GM08714 (cell line): ENCODE measurements around the gene STARD10.
A peak's percentile ranks its signal among the peaks of the same experiment; 100 is the strongest.

Source experiments
- H3K4me3 ChIP-seq: fragments of 200-500 bp; sonication (Bioruptor generic); 2 replicates; pipeline ENCODE4 v1.5.1; 2014; ENCODE audit warnings: mild to moderate bottlenecking, low read length, inconsistent platforms
- ZNF274 ChIP-seq: IDR thresholded peaks from 2 replicates; pipeline ENCODE4 v1.6.1; 2012; ENCODE audit warnings: mild to moderate bottlenecking, low read depth, low read length

The STARD10 gene

DNA sequence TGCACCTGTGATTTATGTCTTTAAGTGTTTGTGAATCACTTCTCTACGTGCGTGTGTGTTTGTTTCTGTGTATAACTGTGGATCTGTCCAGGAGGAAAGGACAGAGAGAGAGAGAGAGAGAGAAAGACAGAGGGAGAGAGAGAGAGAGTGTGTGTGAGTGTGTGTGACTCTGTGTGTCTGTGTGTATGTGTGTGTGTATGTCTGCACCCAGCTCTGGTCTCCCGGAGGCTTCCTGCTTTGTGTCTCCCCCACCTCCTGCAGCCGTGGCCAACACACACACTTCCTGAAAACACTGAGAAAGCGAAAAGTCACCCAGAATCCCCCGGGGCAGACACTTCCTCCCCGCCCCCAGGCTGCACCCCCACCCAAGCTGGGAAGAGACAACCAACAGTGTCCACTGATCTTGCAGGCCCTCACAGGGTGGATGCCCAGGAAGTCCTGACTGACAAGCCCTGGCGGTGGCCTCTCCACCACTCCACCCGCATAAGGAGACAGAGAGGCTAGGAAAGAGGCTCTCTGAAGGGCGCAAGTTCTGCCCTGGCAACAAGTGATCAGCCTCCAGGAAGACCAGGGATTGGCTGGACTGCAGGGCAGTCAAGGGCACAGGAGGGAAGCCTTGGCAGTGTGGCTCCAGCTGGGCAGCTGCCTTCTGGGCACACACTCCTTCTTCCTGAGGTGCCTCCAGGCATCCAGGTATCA lies 71.6 kb downstream of the STARD10 start:
- peak overlapping the region; percentile 71 for H3K4me3 ChIP-seq
- TF ChIP-seq ZNF274, result no peak

DNA sequence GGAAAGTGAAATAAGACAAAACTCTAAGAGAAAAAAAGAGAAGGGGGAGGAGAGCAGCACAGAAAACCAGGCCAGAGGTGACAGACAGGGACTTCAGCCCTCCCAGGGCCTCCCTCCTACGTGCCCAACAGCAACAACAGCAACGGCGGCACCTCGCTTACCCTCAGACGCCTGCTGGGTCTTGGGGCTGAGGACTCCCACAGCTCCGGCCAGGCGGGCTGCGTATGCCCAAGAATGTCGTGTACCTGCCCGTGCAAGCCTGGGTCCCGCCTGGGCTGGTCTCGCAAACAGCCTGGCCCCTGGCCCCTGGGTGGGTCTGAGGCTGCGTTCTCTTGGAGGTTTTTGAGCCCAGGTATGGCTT lies 72.2 kb downstream of the STARD10 start:
- peak overlapping the region; percentile 71 for H3K4me3 ChIP-seq
- TF ChIP-seq ZNF274, result no peak

DNA sequence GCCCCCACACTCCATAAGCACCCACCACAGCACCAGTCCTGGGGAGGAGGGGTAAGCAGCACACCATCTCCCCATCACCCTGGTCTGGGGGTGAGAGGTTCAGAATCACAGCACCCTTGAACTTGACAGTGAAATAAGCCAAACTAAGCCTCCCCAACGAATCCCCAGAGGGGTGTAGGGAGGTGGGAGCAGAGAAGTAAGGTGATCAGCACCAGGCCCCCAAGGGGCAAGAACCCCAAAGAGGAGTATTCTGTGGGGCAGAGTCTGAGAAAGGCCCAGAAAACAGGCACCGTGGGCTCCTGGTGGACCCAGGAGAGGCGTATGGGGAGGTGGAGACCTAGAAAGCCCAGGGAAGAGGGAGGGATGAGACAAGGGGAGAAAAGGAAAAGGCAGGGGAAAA lies 72.6 kb downstream of the STARD10 start:
- TF ChIP-seq ZNF274, result no peak
- peak overlapping the region; percentile 71 for H3K4me3 ChIP-seq

DNA sequence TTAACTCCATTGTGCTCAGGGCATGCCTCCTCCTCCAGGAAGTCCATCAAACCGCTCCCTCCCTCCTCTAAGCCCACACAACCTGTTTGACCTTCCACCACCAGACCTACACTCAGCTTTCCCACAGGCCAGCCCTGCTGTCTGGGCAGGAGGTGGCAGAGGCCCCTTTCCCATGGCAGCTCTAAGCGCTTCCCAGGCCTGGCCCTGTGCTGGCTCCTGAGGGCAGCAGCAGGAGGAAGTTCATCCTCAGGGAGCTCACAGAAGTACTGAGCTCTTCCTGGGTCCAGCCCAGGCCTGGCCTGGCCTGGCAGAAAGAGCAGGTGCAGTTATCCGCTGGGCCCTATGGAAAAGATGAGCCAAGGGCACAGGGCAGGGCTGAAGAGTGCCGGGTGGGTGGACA lies 73.1 kb downstream of the STARD10 start:
- no peak for TF ChIP-seq ZNF274
- peak overlapping the region; percentile 71; the same call in 1 of the 2 replicates for H3K4me3 ChIP-seq

DNA sequence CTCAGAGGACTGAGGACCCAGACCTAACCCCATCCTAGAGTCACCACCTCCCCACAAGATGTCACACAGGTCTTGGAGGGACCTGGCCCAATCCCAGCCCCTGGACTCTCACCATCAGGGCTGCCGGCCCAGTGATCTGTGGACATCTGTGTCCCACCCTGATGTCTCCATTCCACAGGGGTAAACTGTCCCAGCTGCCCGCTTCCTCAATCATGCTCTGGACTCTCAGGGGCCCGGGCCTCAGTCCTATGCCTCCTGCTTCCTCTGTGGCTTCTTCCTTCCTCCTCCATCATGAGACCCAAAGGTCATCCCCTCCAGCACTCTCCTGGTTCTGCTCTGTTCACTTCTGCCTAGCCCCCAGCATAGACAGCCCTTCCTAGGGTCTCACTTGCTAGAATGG lies 73.8 kb downstream of the STARD10 start:
- no peak for TF ChIP-seq ZNF274
- H3K4me3 ChIP-seq, result peak overlapping the region; percentile 71; the same call in 1 of the 2 replicates

DNA sequence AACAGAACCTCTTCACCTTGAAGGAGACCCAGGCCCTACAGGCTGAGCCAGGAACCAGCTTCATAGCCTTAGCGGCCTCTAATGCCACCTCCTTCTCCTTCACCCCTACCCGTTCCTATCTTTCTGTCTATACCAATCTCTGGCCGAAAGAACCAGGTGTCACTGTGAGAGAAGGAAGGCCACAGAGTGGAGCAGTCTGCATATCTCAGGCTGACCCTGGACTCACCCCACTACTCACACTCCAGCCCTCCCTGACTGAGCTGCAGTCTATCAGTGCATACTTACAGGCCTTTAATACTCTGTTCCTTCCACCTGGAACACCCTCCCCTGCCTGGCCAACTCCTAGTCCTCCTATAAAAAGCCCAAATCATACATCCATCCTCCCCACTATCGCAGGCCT lies 74.3 kb downstream of the STARD10 start:
- peak overlapping the region; percentile 71; the same call in 1 of the 2 replicates for H3K4me3 ChIP-seq
- no peak for TF ChIP-seq ZNF274

DNA sequence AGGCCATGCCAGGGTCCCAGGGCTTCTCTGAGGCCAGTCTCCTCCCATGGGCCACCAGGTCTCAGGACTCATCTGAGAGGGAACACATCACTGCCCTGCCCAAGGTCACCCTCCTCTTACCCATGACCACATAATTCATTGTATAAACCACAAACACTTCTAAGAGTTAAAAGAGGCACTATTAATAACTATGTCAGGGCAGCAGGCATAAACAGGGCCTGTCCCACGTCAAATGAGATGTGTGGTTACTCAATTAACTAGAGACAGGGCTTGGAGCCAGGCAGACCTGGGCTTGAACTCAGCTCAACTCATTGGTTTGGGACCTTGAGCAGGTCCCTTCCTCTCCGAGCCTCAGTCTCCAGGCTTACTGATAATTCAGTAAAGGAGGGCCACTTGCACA lies 74.7 kb downstream of the STARD10 start:
- TF ChIP-seq ZNF274, result no peak
- H3K4me3 ChIP-seq, result no peak overlapping the region; the same call in 1 of the 2 replicates

DNA sequence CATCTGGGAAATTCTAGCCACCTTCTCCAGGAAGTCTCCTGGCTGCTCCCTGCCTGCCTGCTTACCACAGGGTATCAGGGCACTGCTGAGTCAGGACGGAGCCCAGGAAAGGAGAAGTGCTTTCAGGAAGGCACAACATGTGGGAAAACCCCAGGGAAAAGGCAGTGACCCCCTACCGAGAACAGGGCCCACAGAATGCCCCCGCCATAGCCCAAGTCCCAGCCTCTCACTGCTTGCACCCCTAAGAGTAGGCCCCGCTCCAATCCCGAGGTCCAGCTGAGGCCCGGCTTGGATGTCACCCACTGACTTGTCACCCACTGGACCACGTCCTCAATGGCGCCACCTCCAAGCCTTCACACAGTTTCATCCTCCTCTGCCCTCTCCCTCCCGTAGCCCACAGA lies 75.7 kb downstream of the STARD10 start:
- TF ChIP-seq ZNF274, result no peak
- H3K4me3 ChIP-seq, result no peak overlapping the region

DNA sequence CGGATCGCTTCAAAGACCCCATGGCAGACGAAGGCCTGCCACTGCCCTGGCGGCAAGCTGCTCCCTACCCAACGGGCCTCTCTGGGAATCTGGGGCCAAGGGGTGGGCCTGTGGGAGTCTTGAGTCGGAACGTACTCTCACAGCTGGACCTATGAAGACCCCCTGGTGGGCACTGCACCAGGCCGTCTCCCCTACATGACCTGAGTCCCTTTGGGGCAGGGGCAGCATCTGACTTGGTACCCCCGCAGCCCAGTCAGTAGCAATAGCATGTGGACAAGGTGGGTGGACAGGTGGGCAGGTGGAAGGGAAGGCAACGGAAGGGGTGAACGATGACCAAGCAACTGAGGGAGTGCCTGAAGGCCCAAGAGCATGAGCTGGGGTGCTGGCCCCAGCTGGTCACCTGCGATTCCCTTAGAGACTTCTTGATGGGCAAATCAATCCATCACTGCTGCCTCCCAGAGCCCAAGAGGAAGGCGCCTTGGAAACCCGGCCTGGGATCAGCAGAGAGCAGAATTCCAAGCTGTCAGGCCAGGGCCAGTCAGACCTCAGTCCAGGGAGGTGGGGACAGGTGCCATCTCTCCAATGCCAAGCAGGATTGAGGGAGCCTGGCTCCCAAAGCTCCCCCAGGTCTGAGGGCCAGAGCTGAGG lies 76.9 kb downstream of the STARD10 start:
- no peak for TF ChIP-seq ZNF274
- no peak overlapping the region for H3K4me3 ChIP-seq

DNA sequence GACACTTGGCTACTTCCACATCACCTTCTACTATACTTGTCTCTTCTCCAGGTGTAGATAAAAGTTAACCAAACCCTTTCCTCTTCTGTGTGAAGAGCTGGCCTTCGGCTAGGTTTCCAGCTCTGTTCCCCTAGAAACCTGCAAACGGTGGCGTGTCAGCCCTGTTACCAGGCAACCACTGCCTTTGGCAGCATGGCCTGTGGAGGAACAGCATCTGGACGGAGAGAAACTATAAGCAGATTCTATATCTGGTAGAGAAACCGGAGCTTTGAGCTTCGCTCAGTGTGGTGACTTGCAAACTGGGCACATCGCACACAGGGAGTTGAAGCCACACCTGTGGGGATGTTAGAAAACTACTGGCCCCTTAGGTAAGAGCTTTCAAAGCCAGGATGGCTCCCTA lies 77.6 kb downstream of the STARD10 start:
- no peak overlapping the region for H3K4me3 ChIP-seq
- TF ChIP-seq ZNF274, result no peak

DNA sequence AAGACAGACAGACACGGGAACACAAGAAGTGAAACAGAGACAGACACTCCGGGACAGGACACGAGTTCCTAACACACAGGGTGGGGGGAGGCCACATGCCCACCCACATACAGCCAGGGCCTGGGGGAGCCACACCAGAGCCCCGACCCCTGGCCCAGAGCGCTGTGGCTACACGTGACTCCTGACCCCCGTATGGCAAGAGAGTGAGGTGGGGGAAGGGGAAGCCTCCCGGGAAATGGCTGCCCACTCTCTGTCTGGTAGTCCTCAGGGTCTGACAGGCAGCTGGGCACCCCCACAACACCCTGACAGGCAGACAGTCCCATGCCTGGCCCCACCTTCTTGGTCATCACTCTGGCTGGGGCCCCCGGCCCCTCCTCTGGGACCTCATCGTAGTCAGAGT lies 81.0 kb downstream of the STARD10 start:
- H3K4me3 ChIP-seq, result no peak overlapping the region
- no peak for TF ChIP-seq ZNF274

DNA sequence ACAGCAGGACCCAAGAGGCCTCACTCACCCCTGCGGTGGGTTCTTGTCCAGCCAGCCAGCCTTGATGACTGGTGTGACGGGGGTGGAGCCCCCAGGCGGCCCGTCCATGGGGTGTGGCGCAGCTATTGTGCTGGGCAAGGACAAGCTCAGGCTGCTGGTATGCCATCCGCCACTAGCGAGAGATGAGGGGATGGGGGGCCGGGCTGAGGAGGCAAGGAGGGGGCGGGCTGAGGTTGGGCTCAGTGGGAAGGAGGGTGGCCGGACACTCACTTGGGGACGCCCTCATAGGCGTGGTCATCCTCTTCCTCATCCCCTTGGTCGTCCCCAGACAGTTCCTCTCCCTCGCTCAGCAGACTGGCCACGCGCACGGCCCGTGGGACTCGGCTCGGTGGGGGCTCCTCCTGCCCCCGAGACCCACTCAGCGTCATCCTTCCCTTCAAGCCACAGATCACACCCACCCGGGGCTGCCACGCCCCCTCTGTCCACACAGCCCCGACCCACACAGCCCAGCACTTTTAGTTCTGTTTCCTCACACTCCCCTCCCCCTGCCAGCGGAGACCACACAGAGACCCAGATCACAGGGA lies 81.6 kb downstream of the STARD10 start:
- no peak for TF ChIP-seq ZNF274
- H3K4me3 ChIP-seq, result no peak overlapping the region

DNA sequence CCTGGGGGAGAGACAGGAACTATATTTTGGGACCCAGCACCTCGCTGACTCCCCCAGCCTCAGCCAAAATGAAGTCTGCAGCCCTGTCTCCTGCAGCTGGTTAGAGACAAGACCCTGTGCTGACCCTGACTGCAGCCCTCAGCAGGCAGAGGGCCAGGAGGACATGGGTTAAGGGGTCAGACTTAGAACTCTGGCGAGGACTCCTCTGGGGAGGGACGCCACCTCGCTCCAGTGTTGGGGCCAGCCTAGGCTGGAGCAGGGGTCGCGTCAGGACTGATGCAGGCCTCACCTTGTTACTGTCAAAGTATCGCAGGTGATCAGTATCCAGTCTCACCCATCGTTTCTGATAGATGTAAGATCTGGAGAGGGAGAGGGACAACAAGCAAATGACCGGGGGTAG lies 82.7 kb downstream of the STARD10 start:
- H3K4me3 ChIP-seq, result no peak overlapping the region
- no peak for TF ChIP-seq ZNF274

DNA sequence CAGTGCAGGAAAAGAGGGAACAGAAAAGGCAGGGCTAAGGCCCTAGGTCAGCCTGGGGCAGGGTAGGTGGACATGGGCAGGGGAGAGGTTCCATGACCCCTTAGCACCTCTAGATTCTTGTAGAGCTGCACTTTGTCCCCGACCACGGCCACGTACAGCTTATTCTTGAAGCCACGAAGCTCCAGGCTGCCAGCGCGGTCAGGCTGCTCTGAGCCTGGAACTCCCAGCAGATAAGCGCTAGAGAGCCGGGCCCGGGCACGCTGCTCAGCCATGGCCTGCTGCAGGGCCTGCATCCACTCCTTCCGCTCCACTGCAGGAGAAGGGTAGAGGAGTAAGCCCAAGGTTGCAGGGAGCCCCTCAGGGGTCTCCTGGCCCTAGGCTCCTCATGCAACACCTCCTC lies 83.6 kb downstream of the STARD10 start:
- no peak for TF ChIP-seq ZNF274
- no peak overlapping the region for H3K4me3 ChIP-seq
